Upper lobe of right lung (tissue), 1 donor: ENCODE measurements around the gene KRT6A. TPM values are rescaled to one million over a fixed set of nuclear protein-coding genes. Genes with fewer than 3 reads are reported as not detected.

Source experiments
- ATAC-seq: fragments of 200-7000 bp; cut with Tn5 transposase; one replicate; pipeline ENCODE4 v1.9.1; 2020; ENCODE audit warnings: mild to moderate bottlenecking, moderate library complexity
- DNase-seq: peaks from one replicate; pipeline ENCODE4 v3.0.0-alpha.2; 2020
- H3K27ac ChIP-seq: fragments of 200-600 bp; one replicate; pipeline ENCODE4 v1.8.0; 2022
- H3K27me3 ChIP-seq: fragments of 200-600 bp; one replicate; pipeline ENCODE4 v1.8.0; 2022; ENCODE audit warnings: mild to moderate bottlenecking
- H3K36me3 ChIP-seq: fragments of 200-600 bp; one replicate; pipeline ENCODE4 v1.8.0; 2022
- H3K4me1 ChIP-seq: fragments of 200-600 bp; one replicate; pipeline ENCODE4 v1.8.0; 2022
- H3K4me3 ChIP-seq: fragments of 200-600 bp; one replicate; pipeline ENCODE4 v1.8.0; 2022; ENCODE audit warnings: mild to moderate bottlenecking
- H3K9me3 ChIP-seq: fragments of 200-600 bp; one replicate; pipeline ENCODE4 v1.8.0; 2022
- CTCF ChIP-seq: fragments of 200-600 bp; IDR thresholded peaks from one replicate; pipeline ENCODE4 v1.8.0; 2022; ENCODE audit warnings: antibody characterized with exemption
- intact Hi-C: fragments of 100-400 bp; cut with DNase I; formaldehyde crosslinking; loops from one replicate; pipeline ENCODE4 v1.11.0; 2022
- total RNA-seq: library from RNA; stranded (reverse); fragmentation: NEBNext Ultra II Directional; extraction: Animal tissue kit (Norgen Biotek cat#: 25700); gene quantifications from one replicate; pipeline ENCODE4 v1.2.1, GENCODE V29; 2021
- donor health status: DM: no; HTN: yes; CAD: no; lungs with severe emphysema.

KRT6A gene
- total RNA-seq, 1 donor from 2014 or later: 3.0 TPM

GRCh38 chr12:52464897-52465296, 28.2 kb downstream of the KRT6A start:
- DNase-seq (no peak), ATAC-seq (no peak)
- H3K36me3 ChIP-seq: no peaks in the 10 kb centered on the region
- H3K27me3 ChIP-seq: no peaks in the 10 kb centered on the region
- H3K4me3 ChIP-seq: no peak overlapping the region
- intact Hi-C loops: no loop called here
- H3K9me3 ChIP-seq: no peaks in the 10 kb centered on the region
- TF ChIP-seq CTCF: no peak
- no peaks in the 10 kb centered on the region for H3K4me1 ChIP-seq
- no peak overlapping the region for H3K27ac ChIP-seq

DNA sequence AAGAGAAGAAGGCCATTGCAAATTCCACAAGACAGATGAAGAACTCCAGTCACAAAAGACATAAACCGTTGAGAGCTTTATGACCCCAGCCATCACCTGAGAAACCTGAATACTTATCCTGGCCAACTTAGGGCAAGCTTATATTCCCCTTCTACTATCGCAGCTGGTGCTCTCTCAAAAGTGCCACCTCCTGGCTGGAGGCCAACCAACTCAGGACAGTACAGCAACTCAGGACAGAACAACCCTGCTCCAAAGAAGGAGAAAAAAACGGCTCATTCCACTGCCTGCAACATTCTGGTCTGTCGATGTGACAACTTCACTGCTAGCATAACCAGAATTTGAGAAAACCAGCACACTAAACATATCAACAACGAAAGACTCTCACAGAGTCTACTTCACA, 31.4 kb downstream of the KRT6A start:
- no peak for TF ChIP-seq CTCF
- intact Hi-C loops: no loop called here
- no peak for ATAC-seq
- no peaks in the 10 kb centered on the region for H3K36me3 ChIP-seq
- no peak overlapping the region for H3K4me3 ChIP-seq
- H3K27ac ChIP-seq: no peak overlapping the region
- no peaks in the 10 kb centered on the region for H3K27me3 ChIP-seq
- H3K9me3 ChIP-seq: no peaks in the 10 kb centered on the region
- DNase-seq: no peak
- no peaks in the 10 kb centered on the region for H3K4me1 ChIP-seq

DNA sequence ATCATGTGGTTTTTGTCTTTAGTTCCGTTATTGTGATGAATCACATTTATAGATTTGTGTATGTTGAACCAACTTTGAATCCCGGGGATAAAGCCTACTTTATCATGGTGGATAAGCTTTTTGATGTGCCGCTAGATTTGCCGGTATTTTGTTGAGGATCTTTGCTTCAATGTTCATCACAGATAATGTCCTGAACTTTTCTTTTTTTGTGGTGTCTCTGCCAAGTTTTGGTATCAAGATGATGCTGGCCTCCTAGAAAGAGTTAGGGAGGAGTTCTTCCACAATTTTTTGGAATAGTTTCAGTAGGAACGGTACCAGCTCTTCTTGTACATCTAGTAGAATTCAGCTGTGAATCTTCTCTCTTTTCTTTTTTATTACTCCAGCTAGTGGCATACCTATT, 34.2 kb downstream of the KRT6A start:
- Histone ChIP-seq H3K36me3 (no peaks in the 10 kb centered on the region), H3K27ac (no peak overlapping the region), H3K9me3 (no peaks in the 10 kb centered on the region), H3K4me1 (no peaks in the 10 kb centered on the region), H3K27me3 (no peaks in the 10 kb centered on the region), H3K4me3 (no peak overlapping the region)
- no peak for DNase-seq
- intact Hi-C loops: no loop called here
- no peak for TF ChIP-seq CTCF
- no peak for ATAC-seq

DNA sequence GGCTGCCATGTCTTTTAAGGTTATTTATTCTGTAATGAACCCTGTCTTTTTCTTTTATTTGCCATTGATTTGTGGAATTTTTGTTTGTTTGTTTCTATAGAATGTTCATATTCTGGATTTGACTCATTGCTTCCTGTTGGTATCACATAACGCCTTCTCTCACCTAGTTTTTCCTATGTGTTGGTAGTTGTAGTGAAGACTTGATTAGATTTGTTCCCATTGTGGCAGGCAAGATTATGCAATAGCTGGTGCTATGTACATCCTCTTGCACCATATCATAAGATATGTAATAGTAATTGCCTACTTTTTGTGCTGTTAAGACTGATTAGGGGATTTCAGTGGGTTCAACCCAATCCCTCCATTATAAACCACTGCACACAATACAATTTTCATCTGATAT, 37.2 kb downstream of the KRT6A start:
- no peak for ATAC-seq
- H3K4me3 ChIP-seq: no peak overlapping the region
- H3K9me3 ChIP-seq: no peaks in the 10 kb centered on the region
- H3K4me1 ChIP-seq: no peaks in the 10 kb centered on the region
- no peak for TF ChIP-seq CTCF
- H3K27me3 ChIP-seq: no peaks in the 10 kb centered on the region
- H3K27ac ChIP-seq: no peak overlapping the region
- DNase-seq: no peak
- no peaks in the 10 kb centered on the region for H3K36me3 ChIP-seq
- intact Hi-C loops: no loop called here

DNA sequence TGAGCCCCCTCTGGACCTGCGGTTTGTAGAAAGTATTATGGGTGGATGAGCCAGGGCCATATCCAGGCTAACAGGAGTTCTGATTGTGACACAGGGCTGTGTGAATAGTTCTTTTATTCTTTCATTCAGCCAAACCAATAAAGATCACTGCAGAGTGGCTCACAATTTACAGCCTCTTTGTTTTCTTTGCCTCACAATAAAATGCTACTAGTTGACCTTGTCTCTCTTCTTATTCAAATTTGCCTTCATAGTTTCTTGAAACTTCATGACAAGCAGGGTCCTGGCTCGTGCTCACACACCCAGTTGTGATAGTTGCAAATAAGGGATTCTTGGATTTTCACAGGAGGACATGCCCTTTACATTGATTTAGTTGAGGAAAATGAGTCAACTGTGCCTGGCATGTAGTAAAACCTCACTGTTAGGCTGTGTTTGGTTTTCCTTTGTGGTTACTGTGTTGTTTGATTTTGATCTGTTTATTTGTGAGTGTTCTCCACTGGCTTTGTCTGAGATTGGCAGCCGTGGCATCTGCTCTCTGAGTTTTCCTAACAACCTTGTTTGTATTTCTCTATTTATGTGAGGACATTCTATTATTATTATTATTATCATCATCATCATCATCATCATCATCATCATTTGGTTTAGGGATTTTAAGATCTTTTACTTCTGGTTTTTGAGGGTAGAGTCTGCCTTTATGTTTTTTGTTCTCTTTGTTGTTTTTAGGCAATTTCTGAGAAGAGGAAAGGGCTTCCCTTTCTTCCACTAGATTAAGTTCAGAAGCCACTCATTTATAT, 38.5 kb downstream of the KRT6A start:
- DNase-seq (no peak), ATAC-seq (no peak)
- H3K4me3 ChIP-seq: no peak overlapping the region
- intact Hi-C loops: no loop called here
- H3K4me1 ChIP-seq: no peaks in the 10 kb centered on the region
- TF ChIP-seq CTCF: no peak
- no peaks in the 10 kb centered on the region for H3K36me3 ChIP-seq
- H3K27ac ChIP-seq: no peak overlapping the region
- no peaks in the 10 kb centered on the region for H3K27me3 ChIP-seq
- H3K9me3 ChIP-seq: no peaks in the 10 kb centered on the region

GRCh38 chr12:52452101-52452500, 41.0 kb downstream of the KRT6A start, which contains the start of gene KRT6B:
Gene KRT6B (minus strand): TSS chr12:52452146. CDS start chr12:52452078, 68 bp downstream.
- Histone ChIP-seq H3K27ac (no peak within 1 kb of the TSS), H3K36me3 (no peaks in the 10 kb centered on the region), H3K4me3 (no peak within 1 kb of the TSS), H3K4me1 (no peaks in the 10 kb centered on the region), H3K9me3 (no peaks in the 10 kb centered on the region), H3K27me3 (no peaks in the 10 kb centered on the region)
- ATAC-seq: no peak
- TF ChIP-seq CTCF: no peak
- DNase-seq: no peak
- intact Hi-C loops: no loop called here
